ENCODE data around the gene DDX52. TPM values are rescaled to one million over a fixed set of nuclear protein-coding genes. Genes with fewer than 3 reads are reported as not detected.

DDX52 gene
- total and polyA plus RNA-seq, 7 donors: 9.2 to 20.1 (median 15.3) TPM

DNA sequence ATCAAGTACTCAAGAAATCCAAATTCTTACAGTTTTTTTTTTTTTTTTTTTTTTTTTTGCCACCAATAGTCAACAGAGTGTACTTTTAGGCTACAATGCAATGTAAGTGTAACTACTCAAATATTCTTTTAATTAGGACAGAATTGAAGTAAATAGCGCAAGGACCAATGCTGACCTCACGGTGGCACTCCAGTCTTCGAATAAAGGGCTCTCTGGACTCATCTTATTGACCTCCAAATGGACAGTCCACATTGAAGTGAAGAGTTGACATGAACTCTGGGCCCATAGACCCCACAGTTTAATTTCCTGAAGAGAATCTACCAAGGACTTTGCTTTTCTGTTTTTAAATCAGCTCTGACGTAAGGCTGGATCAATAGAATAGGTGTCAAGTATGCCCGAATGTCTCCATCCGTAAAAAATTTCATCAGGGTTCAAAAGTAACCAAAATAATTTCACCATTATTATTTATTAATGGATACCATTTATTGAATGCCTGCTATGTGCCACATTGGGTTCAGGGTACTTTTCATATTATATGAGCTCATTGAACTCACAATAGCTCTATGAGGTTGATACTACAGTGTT is 7.3 kb upstream of the DDX52 start:
- ATAC-seq: peak in 1 of 4 donors; percentile 40
- Histone ChIP-seq H3K27me3 (ENCODE audit: insufficient read depth in 3 of 3, low read length in 2 of 3) (peaks cover 2 to 45% (median 5%) of the 10 kb centered on the region in 3 donors), H3K4me1 (peaks cover 2% of the 10 kb centered on the region), H3K36me3 (ENCODE audit: insufficient read depth in 1 of 2, low read depth in 1 of 2) (no peaks in the 10 kb centered on the region), H3K27ac (no peak overlapping the region), H3K9me3 (no peaks in the 10 kb centered on the region), H3K4me3 (no peak overlapping the region)
- peak; percentile 27 for TF ChIP-seq CTCF (IDR thresholded peaks at IDR 0.05)
- 56 to 61% (median 59%) methylated on average over 6 of the region's 6 CpGs for WGBS, 3 donors
- no peak for DNase-seq
- intact Hi-C loops (cut with DNase I): no loop called here

- TF ChIP-seq CTCF (IDR thresholded peaks at IDR 0.05): no peak
- intact Hi-C loops (cut with DNase I): loop anchor here in 1 of 2 donors (10.0 kb wide), 1 partner anchor 166 kb away; no protein-coding TSS in a partner anchor
- DNase-seq (no peak), ATAC-seq (no peak)
- Histone ChIP-seq H3K4me3 (no peak overlapping the region), H3K27ac (no peak overlapping the region), H3K36me3 (ENCODE audit: insufficient read depth in 1 of 2, low read depth in 1 of 2) (no peaks in the 10 kb centered on the region), H3K4me1 (peaks cover 5% of the 10 kb centered on the region), H3K27me3 (ENCODE audit: insufficient read depth in 3 of 3, low read length in 2 of 3) (peaks cover 2 to 49% (median 5%) of the 10 kb centered on the region in 3 donors), H3K9me3 (no peaks in the 10 kb centered on the region)
- 46 to 55% (median 55%) methylated on average over 2 of the region's 2 CpGs for WGBS, 3 donors
Observed at GRCh38 chr17:37648555-37648954, 5.3 kb upstream of the DDX52 start.

GRCh38 chr17:37647856-37648255 is 4.6 kb upstream of the DDX52 start:
- Histone ChIP-seq H3K36me3 (ENCODE audit: insufficient read depth in 1 of 2, low read depth in 1 of 2) (no peaks in the 10 kb centered on the region), H3K4me1 (peaks cover 5% of the 10 kb centered on the region), H3K9me3 (no peaks in the 10 kb centered on the region), H3K27me3 (ENCODE audit: insufficient read depth in 3 of 3, low read length in 2 of 3) (peaks cover 2 to 49% (median 5%) of the 10 kb centered on the region in 3 donors), H3K27ac (no peak overlapping the region), H3K4me3 (no peak overlapping the region)
- no peak for TF ChIP-seq CTCF (IDR thresholded peaks at IDR 0.05)
- DNase-seq (no peak), ATAC-seq (no peak)
- 43 to 54% (median 47%) methylated on average over 1 of the region's 1 CpG for WGBS, 3 donors
- intact Hi-C loops (cut with DNase I): loop anchor here in 1 of 2 donors (10.0 kb wide), 1 partner anchor 167 kb away; no protein-coding TSS in a partner anchor

DNA sequence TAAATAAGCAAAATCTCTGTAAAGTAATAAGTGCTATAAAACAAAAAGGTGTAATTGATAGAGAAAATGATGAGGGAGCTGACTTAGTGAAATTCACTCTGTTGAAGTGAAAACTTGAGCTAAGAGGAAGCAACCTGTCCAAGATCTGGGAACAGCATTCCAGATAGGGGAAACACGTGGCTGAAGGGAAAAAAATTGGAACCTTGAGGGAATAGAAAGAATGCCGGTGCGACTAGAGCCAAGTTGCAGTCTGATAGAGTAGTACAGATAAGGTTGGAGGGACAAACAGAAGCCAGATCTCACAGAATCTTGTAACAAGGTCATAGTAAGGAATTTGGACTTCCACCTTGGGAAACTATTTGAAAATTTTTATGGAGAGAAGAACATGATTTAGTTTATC is 623 bp upstream of the DDX52 start:
- ATAC-seq: no peak
- intact Hi-C loops (cut with DNase I): loop anchor here in 1 of 2 donors (10.0 kb wide), 1 partner anchor 171 kb away; no protein-coding TSS in a partner anchor

More for the DNA sequence above, 623 bp upstream of the DDX52 start:
- 1 to 7% (median 1%) methylated on average over 3 of the region's 3 CpGs for WGBS, 3 donors
- H3K9me3 ChIP-seq: no peaks in the 10 kb centered on the region
- no peak for DNase-seq
- peaks cover 0 to 26% (median 0%) of the 10 kb centered on the region in 3 donors for H3K27me3 ChIP-seq (ENCODE audit: insufficient read depth in 3 of 3, low read length in 2 of 3)
- peak overlapping the region; percentile 94 for H3K27ac ChIP-seq
- TF ChIP-seq CTCF (IDR thresholded peaks at IDR 0.05): no peak
- peaks cover 22% of the 10 kb centered on the region for H3K4me1 ChIP-seq
- H3K36me3 ChIP-seq (ENCODE audit: insufficient read depth in 1 of 2, low read depth in 1 of 2): peaks cover 0 to 32% of the 10 kb centered on the region in 2 donors
- H3K4me3 ChIP-seq: peak overlapping the region; percentile 95

Measured in psoas muscle (tissue), 8 donors.